NCI-H345 (cell line): ENCODE data around the gene RAPGEF1.
"Not testable (repeated sequence)": the region's sequence is repeated elsewhere in the genome, so short reads cannot be mapped to it uniquely, and the experiment has no call there.

Experiments used
- DNase-seq: peaks from one replicate; lab custom pipeline; 2025; lab: John Stamatoyannopoulos, UW

Gene RAPGEF1

DNA sequence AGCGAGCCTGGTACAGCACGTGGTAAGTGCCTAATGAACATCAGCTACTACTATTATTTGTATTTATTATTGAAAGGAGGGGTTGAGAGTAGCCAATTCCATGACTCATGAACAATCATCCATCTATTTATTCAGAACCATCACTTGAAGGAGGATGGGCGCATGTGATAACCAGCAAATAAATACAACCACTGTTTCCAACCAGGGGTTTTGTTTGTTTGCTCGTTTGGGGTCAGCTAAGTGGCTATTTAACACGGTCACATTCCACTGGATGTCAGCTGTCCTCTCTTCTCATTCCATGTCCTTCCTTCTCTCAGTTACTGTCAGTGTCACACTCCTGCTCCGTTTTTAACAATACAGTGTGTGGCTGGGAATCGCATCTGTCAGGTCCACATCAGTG lies 8.6 kb downstream of the RAPGEF1 start:
- no peak for DNase-seq

DNA sequence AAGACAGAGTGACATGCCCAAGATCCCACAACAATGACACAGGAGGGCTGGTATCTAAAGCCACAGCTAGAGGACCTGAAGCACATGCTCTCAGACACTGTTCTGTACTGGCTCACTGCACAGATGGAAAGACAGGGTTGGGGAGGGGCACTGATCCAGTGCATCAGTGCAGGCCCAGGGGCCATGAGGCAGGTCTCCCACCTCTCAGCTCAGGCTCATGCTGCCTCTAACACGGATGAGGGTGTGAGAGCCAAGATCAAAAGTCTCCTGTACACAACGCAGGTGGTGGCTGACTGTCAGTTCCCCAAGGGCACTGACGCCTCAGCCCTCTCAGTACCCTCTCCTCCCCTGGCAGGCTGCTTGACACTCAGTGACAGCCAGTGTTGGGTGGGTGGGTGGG lies 10.9 kb downstream of the RAPGEF1 start:
- no peak for DNase-seq

DNA sequence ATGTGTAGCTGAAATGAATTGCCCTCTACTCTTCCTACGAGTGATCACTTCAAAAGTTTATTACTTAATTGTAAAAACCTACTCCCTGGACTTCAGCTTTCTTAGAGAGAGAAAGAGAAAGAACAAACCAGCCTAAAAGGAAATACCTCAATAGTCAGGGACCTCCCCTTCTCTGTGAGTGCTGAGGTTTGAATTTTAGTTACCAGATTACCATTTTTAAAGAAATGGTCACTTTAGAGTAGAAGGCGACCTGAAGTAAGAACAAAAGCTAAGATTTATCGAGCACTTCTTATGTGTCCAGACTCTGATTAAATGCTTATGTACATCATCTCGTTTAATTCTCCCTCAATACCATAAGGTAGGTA lies 11.3 kb downstream of the RAPGEF1 start:
- no peak for DNase-seq

DNA sequence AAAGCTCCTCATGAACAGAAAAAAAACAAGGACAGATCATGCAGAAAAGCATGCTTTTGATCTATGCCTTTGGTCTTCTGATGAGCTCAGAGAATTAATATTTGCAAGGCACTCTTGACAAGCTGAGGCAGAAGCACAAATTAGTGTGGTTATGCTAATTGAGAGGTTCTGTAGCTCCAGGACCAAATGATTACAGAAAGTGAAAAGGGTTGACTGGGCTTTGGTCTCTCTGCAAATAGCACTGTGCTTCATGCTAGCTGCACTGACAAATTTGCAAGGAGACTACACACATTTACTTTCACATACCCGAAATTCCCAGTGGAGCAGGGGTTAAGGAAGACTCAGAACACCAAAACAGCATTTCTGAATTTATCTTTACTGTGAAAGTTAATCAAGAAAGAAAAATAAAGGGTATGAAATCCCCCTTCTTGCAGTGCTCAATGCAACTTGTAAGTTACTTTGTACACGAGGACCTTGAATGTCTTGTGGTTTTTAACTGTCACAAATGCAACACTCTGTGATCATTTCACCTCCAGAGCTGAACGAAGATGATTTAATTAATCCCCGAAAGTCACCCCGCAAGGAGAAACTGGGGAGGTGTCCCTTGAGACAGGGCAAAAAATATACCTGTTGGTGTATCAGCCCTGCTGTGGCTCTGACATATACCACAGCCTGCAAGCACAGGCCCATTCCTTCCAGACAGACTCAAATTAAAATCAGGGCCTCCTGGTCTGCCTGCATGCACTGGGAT lies 11.9 kb downstream of the RAPGEF1 start:
- no peak for DNase-seq

DNA sequence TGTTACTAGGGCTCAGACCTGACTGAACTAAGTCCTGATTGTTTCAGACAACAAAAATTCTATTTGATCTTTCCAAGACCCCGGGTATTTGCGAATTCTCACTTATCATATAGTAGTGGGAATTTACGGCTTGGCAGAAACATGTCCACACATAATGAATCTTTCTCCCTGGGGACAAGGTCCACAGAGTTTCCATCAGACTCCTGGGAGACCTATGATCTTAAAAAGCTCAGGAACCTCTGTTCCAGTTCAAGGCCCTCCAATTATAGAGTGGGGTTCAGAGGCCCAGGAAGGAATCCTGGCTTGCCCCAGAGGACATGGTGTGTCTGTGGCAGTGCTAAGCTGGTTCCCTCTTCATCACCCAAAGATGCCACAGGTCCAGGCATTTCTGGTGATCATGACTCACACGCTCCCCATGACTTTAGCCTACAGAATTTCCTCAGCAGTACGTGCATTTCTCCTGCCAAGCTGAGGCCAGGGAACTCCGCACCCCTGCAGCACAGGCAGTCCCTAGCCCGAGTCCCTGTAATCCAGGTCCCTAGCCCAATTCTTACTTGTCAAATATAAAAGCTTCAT lies 12.6 kb downstream of the RAPGEF1 start:
- no peak for DNase-seq

DNA sequence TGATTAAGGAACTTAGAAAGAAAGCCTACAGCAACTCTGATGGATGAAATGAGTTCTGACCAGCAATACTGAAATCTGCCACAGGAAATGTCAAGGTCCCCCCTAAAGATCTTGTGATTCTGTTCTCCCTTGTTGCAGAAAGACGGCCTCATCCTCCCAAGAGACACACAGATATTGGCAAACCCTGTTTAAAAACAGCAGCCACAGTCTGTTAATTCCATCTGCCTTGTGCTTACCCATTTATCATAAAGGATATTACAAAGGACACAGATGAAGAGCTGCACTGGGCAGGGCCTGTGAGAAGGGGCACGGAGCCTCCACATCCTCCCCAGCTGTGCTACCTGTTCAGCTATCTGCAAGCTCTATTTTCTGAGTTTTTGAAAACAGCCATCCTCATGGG lies 15.2 kb downstream of the RAPGEF1 start:
- no peak for DNase-seq

DNA sequence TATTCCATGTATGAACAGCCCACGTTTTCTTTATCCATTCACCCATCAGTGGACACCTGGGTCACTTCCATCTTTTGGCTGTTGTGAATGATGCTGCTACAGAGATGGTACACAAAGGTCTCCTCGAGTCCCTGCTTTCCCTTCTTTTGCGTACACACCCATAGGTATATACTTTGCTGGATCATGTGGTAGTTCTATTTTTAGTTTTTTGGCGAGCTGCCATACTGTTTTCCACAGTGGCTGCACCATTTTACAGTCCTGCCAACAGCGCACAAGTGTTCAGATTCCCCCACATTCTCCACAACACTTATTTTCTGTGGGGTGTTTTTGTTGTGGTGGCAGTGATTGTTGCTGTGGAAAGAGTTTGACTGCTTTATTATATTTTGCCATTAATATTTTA lies 16.2 kb downstream of the RAPGEF1 start:
- peak; percentile 3 for DNase-seq

DNA sequence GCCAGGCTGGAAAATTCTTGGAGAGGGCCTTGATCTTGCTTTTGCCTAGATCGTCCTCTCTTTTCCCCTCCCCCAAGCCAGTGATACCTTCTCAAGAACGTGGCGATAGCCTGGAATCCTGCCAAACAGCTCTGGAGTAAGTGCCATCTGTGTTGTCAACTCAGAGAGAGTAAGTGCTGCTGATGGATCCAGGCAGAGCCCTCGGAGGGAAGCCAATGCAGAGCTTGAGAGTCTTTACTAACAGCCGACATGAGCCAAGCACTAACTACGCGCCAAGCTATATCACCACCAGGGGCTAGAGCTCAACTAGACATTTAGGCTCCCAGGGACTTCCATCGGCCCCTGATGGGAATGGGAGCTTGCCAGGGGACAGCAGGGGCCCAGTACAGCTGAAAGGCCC lies 17.6 kb downstream of the RAPGEF1 start:
- DNase-seq, result peak; percentile 71

DNA sequence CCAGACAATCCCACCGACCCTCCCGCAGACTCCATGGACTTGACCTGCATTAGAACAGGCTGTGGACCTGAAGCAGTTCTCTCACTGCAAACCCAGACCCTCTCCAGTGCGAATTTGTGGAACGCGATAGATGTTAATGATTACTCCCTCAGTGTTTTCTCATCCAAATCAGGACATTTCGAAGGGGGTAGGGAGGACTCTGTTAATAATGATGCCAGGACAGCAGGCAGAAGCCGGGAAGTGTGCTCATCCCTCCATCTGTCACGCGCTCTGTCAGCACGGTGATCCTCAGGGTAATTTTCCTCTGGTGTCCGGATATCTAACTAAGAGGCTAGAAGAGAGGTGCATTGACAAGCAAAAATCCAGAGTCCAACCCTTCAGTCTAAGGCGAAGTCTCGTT lies 18.8 kb downstream of the RAPGEF1 start:
- no peak for DNase-seq

DNA sequence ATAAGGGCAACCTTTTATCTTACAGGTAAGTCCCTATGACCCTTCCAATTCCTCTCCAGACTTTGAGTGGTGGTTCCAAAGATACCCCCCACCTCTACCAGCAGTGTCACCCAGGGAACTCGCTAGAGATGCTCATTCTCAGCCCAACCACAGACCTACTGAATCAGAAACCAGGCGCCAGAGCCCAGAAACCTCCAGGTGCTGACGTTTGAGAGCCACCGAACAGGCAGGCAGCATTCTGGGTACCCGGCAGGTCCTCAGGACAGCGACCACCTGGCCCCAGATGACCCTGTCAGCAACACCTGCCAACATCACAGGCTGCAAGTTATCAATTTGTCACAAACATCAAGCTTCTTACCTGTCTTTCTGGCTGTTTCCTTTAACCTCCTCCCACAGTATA lies 19.5 kb downstream of the RAPGEF1 start:
- no peak for DNase-seq

DNA sequence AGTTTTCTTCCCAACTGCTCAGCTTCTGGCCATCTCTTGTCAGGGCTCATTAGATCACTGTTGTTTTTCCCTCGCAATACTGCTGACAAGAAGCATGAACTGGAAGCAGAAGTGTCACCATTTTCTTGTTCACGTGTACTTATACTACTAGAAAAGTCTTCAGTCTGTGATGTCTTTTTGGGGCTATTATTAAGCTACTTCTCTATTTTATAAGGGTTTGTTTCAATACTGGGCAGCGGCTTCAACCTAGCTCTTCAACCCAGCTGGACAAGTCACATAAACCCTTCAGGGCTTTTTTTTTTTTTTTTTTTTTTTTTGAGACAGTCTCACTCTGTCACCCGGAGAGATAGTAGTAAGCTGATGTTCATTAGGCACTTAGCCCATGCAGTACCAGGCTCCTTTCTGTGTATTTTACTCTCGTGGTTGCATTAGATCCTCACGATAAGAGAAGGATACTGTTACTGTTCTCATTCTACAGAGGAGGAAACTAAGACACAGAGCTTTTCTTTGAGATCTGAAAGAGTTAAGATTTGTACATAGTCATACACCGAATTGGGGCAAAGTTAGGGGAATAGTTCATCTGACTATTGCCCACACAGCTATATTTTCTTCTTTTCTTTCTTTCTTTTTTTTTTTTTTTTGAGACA lies 20.5 kb downstream of the RAPGEF1 start:
- no peak for DNase-seq

DNA sequence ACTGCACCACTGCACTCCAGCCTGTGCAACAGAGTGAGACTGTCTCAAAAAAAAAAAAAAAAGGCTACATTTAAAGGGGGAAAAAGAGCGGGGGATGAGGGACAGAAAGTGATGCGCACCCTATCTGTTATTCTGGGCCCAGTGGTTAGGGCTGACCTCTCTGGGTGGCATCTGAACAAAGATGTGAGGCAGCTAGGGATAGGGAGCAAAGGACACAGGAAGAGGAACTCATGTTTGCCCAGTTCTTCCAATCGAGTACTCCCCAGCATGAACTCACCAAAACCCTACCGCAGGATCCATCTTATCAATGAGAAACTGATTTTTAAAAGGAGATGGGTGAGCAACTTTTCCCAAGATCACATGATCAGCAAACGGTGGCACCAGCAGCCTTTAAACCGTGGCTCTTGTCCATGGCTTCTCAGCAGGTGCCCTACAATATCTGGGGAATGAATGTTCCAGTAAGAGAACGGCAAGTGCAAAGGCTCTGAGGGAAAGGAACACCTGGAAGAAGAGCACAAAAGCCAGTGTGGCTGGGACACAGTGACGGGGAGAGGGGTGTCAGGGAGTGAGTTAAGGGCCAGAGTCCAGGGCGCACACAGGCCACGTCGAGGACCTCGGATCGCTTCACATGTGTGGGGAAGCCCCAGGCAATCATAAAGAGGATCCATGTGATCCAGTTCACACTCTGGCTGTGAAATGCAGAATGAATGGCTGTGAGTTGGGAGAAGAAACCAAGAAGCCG lies 22.0 kb downstream of the RAPGEF1 start:
- no peak for DNase-seq

DNA sequence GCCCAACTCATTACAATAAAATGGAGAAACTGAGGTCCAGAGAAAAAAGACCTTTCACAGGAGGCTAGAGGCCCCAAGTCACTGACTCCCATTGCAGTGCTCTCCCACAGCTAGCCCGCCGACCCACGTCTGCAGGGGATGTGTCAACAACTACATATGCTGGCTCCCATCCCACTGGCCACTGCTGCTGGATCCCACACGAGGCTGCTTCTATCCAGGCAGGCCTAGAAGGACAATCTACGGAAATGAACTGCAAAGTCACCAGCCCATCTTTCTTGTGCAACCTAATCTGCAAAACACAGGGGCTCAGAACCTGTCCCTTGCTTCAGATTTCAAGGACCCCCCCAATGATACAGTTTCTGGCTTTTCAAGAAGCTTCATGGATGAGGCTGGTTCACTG lies 24.0 kb downstream of the RAPGEF1 start:
- DNase-seq, result no peak

DNA sequence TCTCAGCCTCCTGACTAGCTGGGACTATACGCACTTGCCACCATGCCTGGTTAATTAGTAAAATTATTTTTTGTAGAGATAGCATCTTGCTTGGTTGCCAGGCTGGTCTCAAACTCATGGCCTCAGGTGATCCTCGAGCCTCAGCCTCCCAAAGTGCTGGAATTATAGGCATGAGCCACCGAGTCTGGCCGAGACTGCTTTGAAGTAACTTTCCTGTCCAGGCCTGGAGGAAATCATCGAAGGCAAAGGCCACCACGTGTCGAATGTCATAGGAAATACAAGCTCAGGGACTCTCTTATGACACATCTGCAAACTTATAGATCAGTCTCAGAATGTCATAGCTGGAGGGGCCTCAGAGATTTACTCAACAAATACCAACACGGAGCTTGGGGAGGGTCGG lies 25.1 kb downstream of the RAPGEF1 start:
- no peak for DNase-seq

DNA sequence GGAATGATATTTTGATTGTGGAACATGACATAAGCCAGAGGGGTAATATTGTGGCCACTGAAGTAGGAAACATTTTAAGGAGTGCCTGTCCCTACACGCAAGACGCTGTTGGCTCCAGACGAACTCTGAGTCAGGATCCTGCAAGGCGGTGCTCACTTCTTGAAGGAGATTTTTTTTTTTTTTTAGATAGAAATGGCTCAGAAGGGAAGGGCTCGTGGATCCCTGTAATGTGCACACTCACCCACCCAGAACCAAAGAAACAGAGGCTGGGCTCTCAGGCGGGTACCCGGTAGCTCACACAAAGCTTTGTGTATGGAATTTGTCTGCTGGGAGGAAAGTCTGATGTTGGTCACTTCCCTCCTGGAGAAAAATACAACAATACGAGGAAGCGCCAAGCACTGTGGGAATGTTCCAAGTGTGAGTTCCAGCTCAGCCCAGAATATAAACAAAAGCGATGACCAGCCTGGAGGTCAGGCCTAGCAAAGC lies 25.7 kb downstream of the RAPGEF1 start:
- DNase-seq, result no peak

DNA sequence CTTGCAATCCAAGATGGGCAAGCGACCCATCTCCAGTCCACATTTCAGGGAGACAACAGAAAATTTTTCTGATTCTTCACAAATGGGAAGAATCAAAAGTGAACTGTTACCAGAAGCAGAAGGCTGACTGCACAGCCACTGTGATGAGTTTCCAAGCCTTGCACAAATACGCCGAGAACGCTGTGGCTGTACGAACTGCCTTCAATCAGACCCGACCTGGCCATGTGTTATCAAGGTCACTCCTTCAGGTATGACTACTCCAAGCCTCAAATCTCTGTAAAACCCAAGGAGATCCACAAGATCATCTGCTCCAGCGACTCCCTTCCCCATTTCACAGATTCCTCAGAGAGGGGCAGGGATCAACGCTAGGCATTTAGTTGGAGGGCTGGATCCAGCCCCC lies 26.9 kb downstream of the RAPGEF1 start:
- no peak for DNase-seq

DNA sequence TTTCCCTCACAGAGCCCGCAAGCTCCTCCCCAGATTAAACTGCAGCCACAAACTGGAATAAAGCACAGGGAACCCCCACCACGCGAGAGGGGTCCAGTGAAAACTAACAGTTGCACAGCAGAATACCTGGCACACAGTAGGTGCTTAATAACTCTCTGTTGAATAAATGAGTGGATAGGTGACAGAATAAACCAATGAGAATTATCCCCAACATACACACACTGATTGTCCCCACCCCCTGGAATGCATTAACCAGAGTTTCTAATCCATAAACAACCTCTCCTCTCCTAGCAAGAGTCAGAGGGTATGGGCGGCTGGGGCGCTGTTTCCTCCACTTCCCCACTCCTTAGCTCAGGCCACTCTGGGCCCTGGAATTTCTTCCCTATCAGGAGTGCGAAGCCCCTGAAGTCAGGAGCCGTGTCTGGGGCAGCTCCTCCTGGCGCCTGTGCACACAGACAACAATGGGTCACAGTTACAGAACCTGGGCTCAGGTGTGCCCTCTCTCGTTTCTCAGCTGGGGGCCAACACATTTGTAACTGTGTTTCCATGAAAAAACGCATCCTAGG lies 27.6 kb downstream of the RAPGEF1 start:
- DNase-seq, result no peak

DNA sequence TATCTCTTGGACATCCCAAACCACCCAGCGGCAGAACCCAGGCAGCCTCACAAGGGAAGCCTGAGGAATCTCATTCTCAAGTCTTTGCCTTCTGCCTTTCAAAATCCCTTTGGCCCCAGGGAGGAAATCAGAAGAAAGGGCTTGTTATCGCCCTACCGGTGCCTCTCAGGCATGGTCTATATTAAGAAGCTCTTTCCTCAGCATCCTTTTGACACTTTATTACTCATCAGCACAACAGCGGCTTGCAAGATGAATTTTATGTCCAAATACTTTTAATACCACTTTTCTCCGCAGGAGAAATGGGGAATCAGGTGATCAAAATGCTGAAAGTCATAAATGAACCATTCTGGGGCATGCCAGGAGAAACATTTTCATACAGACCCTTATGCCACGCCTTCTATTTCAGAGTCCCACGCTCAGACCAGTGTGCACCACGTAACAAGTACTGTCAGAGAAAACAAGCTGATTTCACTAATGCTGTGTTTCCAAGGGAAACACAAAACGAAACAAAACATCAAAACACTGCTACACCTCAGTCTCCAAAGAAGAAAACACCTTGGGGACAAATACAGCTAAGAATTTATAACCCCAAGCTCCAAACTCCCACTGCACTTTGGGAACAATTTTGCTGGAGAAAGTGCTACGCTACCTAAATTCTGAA lies 30.0 kb downstream of the RAPGEF1 start:
- DNase-seq, result no peak

DNA sequence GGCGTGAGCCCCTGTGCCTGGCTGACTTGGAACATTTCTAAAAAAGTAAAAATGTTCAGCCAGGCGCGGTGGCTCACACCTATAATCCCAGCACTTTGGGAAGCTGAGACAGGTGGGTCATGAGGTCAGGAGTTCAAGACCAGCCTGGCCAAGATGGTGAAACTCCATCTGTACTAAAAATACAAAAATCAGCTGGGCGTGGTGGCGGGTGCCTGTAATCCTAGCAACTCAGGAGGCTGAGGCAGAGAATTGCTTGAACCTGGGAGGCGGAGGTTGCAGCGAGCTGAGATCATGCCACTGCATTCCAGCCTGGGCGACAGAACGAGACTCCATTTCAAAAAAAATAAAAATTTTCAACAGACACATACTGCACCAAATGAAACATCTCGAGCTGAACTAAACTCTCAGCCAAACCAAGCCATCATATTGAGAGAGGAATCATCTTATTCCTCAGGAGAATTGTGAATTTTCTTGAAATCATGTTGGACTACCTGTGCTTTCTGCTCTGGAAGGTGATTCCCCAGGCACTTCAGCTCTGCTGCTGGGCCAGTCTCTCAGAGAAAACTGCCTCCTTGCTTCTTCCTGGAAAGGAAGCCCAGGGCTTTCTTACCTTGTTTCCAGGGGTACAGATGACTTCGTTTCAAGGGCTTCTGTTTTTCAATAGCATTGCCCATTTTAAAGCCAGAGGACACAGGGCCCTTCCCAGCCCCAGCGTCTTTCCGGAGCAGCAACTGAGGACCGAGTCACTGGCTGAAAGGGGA lies 30.7 kb downstream of the RAPGEF1 start:
- not testable (repeated sequence) for DNase-seq

DNA sequence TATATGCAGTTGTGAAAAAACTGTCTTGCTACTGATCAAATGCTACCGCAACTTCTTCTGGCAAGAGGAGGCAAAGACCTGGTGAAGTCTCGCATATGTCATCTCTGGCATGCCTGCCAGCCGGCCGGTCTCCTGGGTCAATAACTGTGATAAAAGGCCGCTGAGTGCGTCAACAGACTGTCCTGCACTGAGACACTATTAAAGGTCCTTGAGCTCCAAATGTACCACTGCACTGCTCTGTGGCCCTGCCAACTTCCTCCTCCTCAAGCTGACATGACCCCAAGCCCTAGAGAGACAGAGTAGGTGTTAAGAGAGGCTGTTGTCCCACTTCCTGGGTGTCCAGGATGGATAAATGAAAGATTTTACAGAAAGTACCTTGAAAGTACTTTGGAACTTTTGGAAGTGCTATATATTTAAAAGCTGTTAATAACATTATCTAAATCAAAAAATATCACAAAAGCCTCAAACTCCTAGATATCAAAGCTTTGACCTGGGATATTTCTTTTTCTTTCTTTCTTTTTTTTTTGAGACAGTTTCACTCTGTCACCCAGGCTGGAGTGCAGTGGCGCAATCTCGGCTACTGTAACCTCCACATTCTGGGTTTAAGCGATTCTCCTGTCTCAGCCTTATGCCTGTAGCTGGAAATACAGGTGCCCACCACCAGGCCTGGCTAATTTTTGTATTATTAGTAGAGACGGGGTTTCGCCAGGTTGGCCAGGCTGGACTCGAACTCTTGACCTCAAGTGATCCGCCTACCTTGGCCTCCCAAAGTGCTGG lies 31.5 kb downstream of the RAPGEF1 start:
- DNase-seq, result no peak
